ENCODE data around the gene IRX6.

IRX6 gene

DNA sequence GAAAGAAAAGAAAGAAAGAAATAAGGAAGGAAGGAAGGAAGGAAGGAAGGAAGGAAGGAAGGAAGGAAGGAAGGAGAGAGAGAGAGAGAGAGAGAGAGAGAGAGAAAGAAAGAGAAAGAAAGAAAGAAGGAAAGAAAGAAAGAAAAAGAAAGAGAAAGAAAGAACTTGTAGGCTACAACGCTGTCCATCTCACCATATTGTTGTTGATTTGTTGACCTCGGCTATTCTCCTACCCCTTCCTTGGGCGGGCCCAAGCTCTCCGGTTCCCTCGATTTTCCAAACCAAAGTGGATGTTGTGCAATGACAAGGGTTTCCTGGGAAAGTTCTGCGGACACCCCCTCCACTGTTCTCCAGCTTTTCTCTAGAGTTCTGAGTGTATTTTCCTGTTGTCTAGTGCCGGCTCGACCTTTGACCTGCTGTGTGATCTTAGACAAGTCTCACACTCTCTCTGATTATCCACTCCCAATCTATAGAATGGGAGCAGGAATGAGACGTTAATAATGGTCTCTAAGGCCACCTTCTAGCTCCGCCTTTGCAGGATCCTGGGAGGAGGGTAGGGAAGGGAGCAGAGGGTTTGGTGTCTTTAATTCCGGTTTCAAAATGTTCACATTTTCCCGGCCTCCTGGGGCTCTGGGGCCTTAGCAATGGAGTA is 1.6 kb downstream of the IRX6 start:
- in situ Hi-C loops (cut with MboI; ENCODE audit: low sequenced_read_pairs, unreplicated experiment) = no loop called here
- TF ChIP-seq, protein P1, sequence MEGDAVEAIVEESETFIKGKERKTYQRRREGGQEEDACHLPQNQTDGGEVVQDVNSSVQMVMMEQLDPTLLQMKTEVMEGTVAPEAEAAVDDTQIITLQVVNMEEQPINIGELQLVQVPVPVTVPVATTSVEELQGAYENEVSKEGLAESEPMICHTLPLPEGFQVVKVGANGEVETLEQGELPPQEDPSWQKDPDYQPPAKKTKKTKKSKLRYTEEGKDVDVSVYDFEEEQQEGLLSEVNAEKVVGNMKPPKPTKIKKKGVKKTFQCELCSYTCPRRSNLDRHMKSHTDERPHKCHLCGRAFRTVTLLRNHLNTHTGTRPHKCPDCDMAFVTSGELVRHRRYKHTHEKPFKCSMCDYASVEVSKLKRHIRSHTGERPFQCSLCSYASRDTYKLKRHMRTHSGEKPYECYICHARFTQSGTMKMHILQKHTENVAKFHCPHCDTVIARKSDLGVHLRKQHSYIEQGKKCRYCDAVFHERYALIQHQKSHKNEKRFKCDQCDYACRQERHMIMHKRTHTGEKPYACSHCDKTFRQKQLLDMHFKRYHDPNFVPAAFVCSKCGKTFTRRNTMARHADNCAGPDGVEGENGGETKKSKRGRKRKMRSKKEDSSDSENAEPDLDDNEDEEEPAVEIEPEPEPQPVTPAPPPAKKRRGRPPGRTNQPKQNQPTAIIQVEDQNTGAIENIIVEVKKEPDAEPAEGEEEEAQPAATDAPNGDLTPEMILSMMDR (IDR thresholded peaks at IDR 0.05; ENCODE audit: borderline replicate concordance, control extremely low read depth, extremely low read depth, insufficient read depth, missing control alignments) = no peak
- peak; percentile 10 for DNase-seq (ENCODE audit: low spot score)

DNA sequence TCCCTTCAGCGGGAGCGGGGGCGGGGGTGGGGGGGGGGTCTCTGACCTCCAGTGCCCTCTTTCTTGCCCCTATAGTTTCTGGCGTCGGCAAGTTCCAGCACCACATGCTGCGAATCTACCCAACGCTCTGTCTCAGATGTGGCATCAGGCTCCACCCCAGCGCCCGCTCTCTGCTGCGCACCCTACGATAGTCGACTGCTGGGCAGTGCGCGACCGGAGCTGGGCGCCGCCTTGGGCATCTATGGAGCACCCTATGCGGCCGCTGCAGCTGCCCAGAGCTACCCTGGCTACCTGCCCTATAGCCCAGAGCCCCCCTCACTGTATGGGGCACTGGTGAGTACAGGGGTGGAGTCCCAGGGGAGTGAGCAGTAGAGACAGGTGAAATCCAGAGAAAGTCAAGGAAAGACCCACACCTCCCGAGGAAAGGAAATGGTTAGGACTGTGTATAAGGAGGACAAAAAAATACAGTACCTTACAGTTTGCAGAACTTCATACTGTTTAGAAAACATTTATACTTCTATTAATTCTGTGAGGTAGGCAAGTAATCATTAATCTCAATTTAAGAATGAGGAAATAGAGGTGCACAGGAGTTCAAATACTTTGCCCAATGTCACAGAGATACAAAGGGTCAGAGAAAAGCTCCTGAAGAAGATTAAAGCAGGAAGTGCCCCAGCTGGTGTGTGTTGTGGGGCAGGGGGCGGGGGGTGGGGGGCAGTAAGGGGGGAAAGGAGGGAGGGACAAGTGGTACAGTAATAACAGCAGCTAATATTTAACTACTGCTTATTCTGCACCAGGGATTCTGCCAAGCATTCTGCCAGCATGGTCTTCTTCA is 2.5 kb downstream of the IRX6 start:
- in situ Hi-C loops (cut with MboI; ENCODE audit: low sequenced_read_pairs, unreplicated experiment) = no loop called here
- TF ChIP-seq, protein P1 (IDR thresholded peaks at IDR 0.05; ENCODE audit: borderline replicate concordance, control extremely low read depth, extremely low read depth, insufficient read depth, missing control alignments) = no peak
- peak; percentile 8 for DNase-seq (ENCODE audit: low spot score)

DNA sequence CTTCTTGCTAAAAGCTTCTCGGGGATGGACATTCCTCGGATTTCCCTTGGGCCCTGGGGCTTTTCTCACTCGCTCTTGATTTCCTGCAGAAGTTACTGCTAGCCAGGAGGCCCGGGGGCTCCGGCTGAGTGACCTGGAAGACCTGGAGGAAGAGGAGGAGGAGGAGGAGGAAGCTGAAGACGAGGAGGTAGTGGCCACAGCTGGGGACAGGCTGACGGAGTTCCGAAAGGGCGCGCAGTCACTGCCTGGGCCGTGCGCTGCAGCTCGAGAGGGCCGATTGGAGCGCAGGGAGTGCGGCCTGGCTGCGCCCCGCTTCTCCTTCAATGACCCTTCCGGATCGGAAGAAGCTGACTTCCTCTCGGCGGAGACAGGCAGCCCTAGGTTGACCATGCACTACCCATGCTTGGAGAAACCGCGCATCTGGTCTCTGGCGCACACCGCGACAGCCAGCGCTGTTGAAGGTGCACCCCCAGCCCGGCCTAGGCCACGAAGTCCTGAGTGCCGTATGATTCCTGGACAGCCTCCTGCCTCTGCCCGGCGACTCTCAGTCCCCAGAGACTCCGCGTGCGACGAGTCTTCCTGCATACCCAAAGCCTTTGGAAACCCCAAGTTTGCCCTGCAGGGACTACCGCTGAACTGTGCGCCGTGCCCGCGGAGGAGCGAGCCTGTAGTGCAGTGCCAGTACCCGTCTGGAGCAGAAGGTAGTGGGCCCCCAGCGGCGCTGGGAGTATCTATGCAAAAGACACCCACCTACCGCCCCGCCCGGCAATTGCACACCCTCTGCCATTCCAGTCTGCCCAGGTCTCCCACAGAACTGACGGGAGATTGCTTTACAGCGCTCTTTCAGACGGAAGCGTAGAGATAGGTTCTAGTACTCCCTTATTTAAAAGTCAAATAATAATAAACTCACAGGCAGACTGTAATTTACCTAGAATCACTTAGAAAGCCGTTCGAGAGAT is 4.9 kb downstream of the IRX6 start:
- peak; percentile 21 for DNase-seq (ENCODE audit: low spot score)
- TF ChIP-seq, protein P1 (IDR thresholded peaks at IDR 0.05; ENCODE audit: borderline replicate concordance, control extremely low read depth, extremely low read depth, insufficient read depth, missing control alignments) = no peak
- in situ Hi-C loops (cut with MboI; ENCODE audit: low sequenced_read_pairs, unreplicated experiment) = no loop called here

DNA sequence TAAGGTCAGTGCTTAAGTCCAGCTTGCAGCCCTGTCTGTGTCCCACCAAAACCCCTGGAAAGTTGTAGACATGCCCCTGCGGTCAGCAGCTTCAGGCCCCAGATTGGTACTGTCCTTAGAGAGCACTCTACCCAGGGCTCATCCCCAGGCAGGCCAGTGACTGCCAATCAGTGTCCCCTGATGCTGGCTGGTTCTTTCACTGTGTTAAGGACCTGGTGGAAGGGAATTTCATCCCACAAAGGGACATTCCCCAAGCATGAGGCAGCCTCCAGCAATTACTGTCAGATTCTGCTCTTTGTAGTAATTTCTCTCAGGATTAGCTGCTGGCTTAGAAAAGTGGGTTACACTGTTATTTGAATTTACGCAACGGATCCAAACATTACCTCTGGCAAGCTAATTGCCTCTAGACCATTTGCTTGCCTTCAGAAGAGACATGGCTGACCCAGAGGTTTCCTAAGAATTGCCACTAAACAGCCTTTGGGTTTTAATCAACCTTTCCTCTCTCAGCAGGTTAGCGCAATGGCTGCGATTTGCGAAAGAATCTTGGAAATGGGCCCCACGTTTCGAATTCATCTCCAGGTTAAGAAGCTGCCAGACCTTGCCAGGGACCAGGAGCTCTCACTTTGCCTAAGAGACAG is 5.9 kb downstream of the IRX6 start:
- TF ChIP-seq, protein P1 (IDR thresholded peaks at IDR 0.05; ENCODE audit: borderline replicate concordance, control extremely low read depth, extremely low read depth, insufficient read depth, missing control alignments) = no peak
- in situ Hi-C loops (cut with MboI; ENCODE audit: low sequenced_read_pairs, unreplicated experiment) = no loop called here

DNA sequence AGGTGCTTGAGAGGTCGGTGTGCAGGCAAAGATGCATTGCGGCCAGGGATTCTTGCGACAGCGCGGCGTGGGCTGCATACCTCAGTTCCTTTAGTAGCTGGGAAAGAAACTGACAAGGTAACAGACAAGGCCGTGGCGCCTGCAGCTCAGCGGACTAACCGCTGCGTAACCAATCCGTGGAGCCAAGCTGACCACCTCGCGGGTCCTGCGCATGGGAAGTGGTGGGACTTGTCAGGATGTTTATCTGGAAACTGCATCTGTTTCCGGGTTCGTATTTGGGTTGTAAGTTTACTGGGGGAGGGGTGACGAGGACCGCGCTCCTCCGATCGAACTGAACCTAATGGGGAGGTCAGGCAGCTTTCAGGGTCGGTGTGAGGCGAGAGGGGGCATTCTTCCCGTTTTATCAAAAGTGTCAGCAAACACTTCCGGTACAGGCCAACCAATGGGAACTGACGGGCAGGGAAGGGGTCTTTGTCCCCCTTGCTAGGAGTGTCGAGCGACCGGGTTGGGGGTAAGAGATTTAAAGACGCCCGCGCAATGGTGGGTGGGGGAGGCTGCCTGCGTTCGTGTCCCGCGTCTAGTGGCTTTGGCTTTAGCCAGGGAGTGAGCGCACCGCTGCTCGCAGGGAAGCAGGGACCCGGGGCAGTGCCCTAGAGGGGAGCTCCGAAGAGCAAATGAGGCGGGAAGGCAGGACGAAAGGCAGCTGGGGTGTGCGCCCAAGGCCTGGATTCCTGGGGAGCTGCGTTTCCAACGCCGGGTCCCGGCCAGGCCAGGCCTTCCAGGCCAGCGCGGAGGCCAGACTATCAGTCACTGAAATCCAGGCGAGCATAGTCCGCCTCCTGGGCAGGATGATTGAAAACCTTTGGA is 7.0 kb downstream of the IRX6 start:
- in situ Hi-C loops (cut with MboI; ENCODE audit: low sequenced_read_pairs, unreplicated experiment) = no loop called here
- TF ChIP-seq, protein P1 (IDR thresholded peaks at IDR 0.05; ENCODE audit: borderline replicate concordance, control extremely low read depth, extremely low read depth, insufficient read depth, missing control alignments) = no peak
- peak; percentile 14 for DNase-seq (ENCODE audit: low spot score)

More for the DNA sequence above, 5.9 kb downstream of the IRX6 start:
- DNase-seq (ENCODE audit: low spot score) = peak; percentile 15

Data from GM13976 (cell line).